OCI-LY7 (cell line): Measurements from ENCODE around the gene SLC39A3. TPM values are rescaled to one million over a fixed set of nuclear protein-coding genes. Genes with fewer than 3 reads are reported as not detected.
"Not testable (repeated sequence)": the region's sequence is repeated elsewhere in the genome, so short reads cannot be mapped to it uniquely, and the experiment has no call there.

Experiments
- BruUV-seq: library from RNA; stranded (reverse); fragments of 400-500 nt; replicated peaks from 2 replicates; lab custom pipeline; 2021; lab: Mats Ljungman, UMichigan
- CTCF ChIA-PET: fragments of 300-600 bp; sonication (Branson Sonifier 250); formaldehyde crosslinking; loops from one replicate; lab custom pipeline; 2022; ENCODE audit warnings: antibody characterized with exemption; ENCODE audit not compliant: unreplicated experiment; lab: Charles Lee
- POLR2A ChIA-PET: fragments of 300-600 bp; sonication (Branson Sonifier 250); formaldehyde crosslinking; loops from one replicate; lab custom pipeline; 2022; ENCODE audit warnings: antibody characterized with exemption; lab: Charles Lee
- DNase-seq: peaks from one replicate; pipeline ENCODE4 v3.0.0-alpha.2; 2015; ENCODE audit warnings: low spot score
- H2AFZ ChIP-seq: fragments of 200-600 bp; sonication (generic), shearing (Covaris generic); 2 replicates; pipeline ENCODE4 v1.6.1; 2014; ENCODE audit warnings: mild to moderate bottlenecking, antibody characterized with exemption, low read length, moderate library complexity
- H3K27ac ChIP-seq: fragments of 200-600 bp; sonication (generic); 2 replicates; pipeline ENCODE4 v1.5.1; 2014; ENCODE audit warnings: mixed run types, low read depth, mild to moderate bottlenecking, moderate library complexity, low read length, inconsistent platforms; ENCODE audit not compliant: poor library complexity, severe bottlenecking
- H3K36me3 ChIP-seq: fragments of 200-600 bp; sonication (generic); 2 replicates; pipeline ENCODE4 v1.6.1; 2014; ENCODE audit warnings: mild to moderate bottlenecking, antibody characterized with exemption, low read length, moderate library complexity, mixed read lengths; ENCODE audit not compliant: insufficient read depth
- H3K4me1 ChIP-seq: fragments of 200-600 bp; sonication (generic); 2 replicates; pipeline ENCODE4 v1.5.1; 2014; ENCODE audit warnings: mild to moderate bottlenecking, low read length; ENCODE audit not compliant: insufficient read depth, poor library complexity, severe bottlenecking
- H3K4me2 ChIP-seq: fragments of 200-600 bp; sonication (generic); 2 replicates; pipeline ENCODE4 v1.6.1; 2014; ENCODE audit warnings: mild to moderate bottlenecking, low read length
- H3K4me3 ChIP-seq: fragments of 200-600 bp; sonication (generic); 2 replicates; pipeline ENCODE4 v1.5.1; 2014; ENCODE audit warnings: mild to moderate bottlenecking, low read depth, low read length; ENCODE audit not compliant: poor library complexity, severe bottlenecking
- H3K79me2 ChIP-seq: fragments of 200-600 bp; sonication (generic); 2 replicates; pipeline ENCODE4 v1.6.1; 2016; ENCODE audit warnings: low read depth, mild to moderate bottlenecking, low read length, moderate library complexity, mixed read lengths; ENCODE audit not compliant: insufficient read depth
- H3K9me2 ChIP-seq: fragments of 200-600 bp; sonication (generic); 2 replicates; pipeline ENCODE4 v1.6.1; 2016; ENCODE audit warnings: mild to moderate bottlenecking, low read length, mixed read lengths; ENCODE audit not compliant: insufficient read depth
- H3K9me3 ChIP-seq: fragments of 200-600 bp; sonication (generic); 2 replicates; pipeline ENCODE4 v1.6.1; 2014; ENCODE audit warnings: mild to moderate bottlenecking, mixed run types, low read length, mixed read lengths
- H4K20me1 ChIP-seq: fragments of 200-600 bp; sonication (generic); 2 replicates; pipeline ENCODE4 v1.6.1; 2014; ENCODE audit warnings: mild to moderate bottlenecking, antibody characterized with exemption, low read length, moderate library complexity, mixed read lengths; ENCODE audit not compliant: insufficient read depth
- EZH2phosphoT487 ChIP-seq: fragments of 200-600 bp; sonication (generic); IDR thresholded peaks from 2 replicates; pipeline ENCODE4 v1.6.1; 2018; ENCODE audit warnings: low read depth, borderline replicate concordance, mild to moderate bottlenecking, mixed run types, antibody characterized with exemption, low read length, moderate library complexity, mixed read lengths
- intact Hi-C: fragments of 100-400 bp; cut with micrococcal nuclease; formaldehyde crosslinking; loops from one replicate; pipeline ENCODE4 v1.10.0; 2022; ENCODE audit not compliant: unreplicated experiment
- total RNA-seq, 2 experiments: library from RNA; depleted of rRNA in 1 of 2; stranded (reverse); fragments of >200 nt in 1 of 2; shearing (Covaris generic) in 1 of 2; gene quantifications; 2 replicates each; pipeline ENCODE4 v1.2.3, GENCODE V29; 2014 to 2022
- TF ChIP-seq, protein P1 (sequence below): fragments of 200-600 bp; sonication (generic); conservative IDR thresholded peaks from 2 replicates; pipeline ENCODE4 v1.5.1; 2014; ENCODE audit warnings: mild to moderate bottlenecking, antibody characterized with exemption, low read length, moderate library complexity, mixed read lengths

SLC39A3 gene
- total RNA-seq, 2 experiments from 2014 or later = 45.6 to 46.8 TPM

DNA sequence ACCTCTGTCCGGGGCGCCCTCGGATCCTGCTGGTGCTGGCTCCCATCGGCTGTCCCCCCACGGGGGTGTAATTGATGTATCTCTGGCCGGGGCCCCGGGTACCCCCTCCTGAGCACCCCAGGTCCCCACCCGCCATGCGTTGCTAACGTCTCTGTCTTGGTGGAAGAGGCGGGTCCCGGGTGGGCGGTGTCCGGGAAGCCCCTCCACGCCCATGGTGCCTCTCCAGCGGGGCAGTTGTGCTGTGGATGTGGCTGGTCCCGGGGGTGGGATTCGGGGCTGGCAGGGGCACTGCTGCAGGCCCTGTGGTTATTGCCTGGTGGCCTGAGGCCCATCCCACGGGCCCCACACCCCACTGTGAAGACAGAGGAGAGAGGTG, 23.6 kb downstream of the SLC39A3 start:
- ChIA-PET CTCF (no interaction called here), POLR2A (no interaction called here)
- no TSS peak for BruUV-seq
- no peaks in the 10 kb centered on the region for H3K79me2 ChIP-seq
- H3K36me3 ChIP-seq = no peaks in the 10 kb centered on the region
- no peak overlapping the region for H3K27ac ChIP-seq
- DNase-seq = no peak
- 0 out of 2 replicates have a peak, but pooled peaks cover 7% of the 10 kb centered on the region for H3K9me3 ChIP-seq
- no peak overlapping the region for H3K4me2 ChIP-seq
- peaks cover 24% of the 10 kb centered on the region for H3K4me1 ChIP-seq
- intact Hi-C loops = no loop called here
- H2AFZ ChIP-seq = no peak overlapping the region
- TF ChIP-seq, protein P1, sequence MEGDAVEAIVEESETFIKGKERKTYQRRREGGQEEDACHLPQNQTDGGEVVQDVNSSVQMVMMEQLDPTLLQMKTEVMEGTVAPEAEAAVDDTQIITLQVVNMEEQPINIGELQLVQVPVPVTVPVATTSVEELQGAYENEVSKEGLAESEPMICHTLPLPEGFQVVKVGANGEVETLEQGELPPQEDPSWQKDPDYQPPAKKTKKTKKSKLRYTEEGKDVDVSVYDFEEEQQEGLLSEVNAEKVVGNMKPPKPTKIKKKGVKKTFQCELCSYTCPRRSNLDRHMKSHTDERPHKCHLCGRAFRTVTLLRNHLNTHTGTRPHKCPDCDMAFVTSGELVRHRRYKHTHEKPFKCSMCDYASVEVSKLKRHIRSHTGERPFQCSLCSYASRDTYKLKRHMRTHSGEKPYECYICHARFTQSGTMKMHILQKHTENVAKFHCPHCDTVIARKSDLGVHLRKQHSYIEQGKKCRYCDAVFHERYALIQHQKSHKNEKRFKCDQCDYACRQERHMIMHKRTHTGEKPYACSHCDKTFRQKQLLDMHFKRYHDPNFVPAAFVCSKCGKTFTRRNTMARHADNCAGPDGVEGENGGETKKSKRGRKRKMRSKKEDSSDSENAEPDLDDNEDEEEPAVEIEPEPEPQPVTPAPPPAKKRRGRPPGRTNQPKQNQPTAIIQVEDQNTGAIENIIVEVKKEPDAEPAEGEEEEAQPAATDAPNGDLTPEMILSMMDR = no peak
- no peak for TF ChIP-seq EZH2phosphoT487
- H3K4me3 ChIP-seq = no peak overlapping the region
- no peaks in the 10 kb centered on the region for H3K9me2 ChIP-seq
- H4K20me1 ChIP-seq = no peaks in the 10 kb centered on the region

DNA sequence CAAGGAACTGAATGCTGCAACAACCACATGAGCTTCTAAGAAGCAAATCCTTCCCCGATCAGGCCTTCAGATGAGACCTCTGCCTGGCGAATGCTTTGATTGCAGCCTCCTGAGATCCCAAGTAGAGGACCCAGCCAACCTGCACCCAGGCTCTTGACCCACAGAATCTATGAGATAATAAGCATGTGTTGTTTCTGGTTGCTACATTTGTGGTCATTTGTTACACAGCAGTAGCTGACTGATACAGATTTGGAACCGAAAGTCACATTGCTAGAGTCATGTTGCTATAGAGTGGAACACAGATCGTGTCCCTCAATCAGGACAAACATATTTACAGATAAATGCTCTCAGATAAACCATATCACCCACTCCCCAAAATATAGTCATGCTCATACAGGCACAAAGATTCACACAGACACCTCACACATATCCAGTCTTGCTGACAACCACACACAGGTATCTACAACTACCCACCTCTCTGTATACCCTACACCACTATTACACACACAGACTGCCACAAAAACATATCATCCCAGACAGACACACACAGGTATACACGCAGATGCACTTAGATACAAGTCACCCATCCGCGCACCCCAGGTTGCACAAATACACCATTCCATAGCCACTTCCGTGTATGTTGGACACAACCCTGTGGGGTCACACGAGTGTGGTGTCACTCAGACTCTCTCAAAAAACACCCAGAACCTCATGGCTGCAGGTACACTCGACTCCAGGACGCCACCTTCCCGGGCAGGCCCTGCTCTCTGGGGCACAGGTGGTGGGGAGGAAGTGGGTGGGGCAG, 24.1 kb downstream of the SLC39A3 start:
- Histone ChIP-seq H3K36me3 (no peaks in the 10 kb centered on the region), H3K4me3 (no peak overlapping the region), H3K9me2 (no peaks in the 10 kb centered on the region), H3K4me2 (no peak overlapping the region), H3K27ac (no peak overlapping the region), H2AFZ (no peak overlapping the region), H4K20me1 (no peaks in the 10 kb centered on the region), H3K4me1 (peaks cover 28% of the 10 kb centered on the region), H3K9me3 (0 out of 2 replicates have a peak, but pooled peaks cover 7% of the 10 kb centered on the region), H3K79me2 (no peaks in the 10 kb centered on the region)
- no peak for TF ChIP-seq EZH2phosphoT487
- TF ChIP-seq, protein P1 = no peak
- no peak for DNase-seq
- no TSS peak for BruUV-seq
- CTCF ChIA-PET = no interaction called here
- POLR2A ChIA-PET = no interaction called here
- intact Hi-C loops = no loop called here

DNA sequence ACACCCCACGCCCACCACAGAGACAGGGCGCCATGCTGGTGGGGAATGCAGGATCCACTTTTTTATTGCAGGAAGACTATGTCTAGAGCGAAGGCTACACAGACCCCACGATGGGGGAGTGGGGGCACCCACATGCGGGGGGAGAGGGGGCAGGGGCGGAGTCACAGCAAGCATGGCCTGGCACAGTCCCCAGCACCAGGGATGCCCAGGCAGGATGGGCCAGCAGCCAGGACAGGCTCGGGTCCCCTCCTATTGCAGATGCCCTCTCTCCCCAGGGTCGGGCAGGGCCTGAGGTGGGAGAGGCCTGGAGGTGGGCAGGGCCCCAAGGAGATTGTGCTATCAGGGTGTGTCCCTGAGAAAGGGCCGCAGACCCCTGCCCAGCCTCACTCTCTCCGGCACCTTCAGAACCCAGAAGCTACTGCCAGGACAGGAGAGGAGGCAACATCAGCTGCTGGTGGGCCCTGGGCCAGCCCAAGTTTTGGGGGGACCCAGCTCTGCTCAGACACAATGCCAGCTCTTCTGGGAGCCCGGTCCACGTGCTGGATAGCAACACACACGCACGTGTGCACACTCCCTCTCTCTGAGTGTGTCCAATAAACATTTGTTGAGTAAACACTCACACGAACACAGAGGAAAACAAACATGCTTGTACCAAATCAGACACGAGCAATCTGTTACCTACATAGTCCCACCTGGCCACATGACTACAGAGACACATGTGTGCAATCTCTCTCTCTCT, 25.1 kb downstream of the SLC39A3 start:
- TF ChIP-seq, protein P1 = no peak
- TF ChIP-seq EZH2phosphoT487 = no peak
- ChIA-PET CTCF (no interaction called here), POLR2A (no interaction called here)
- no TSS peak for BruUV-seq
- H3K36me3 ChIP-seq = no peaks in the 10 kb centered on the region
- H2AFZ ChIP-seq = no peak overlapping the region
- H3K9me3 ChIP-seq = 0 out of 2 replicates have a peak, but pooled peaks cover 7% of the 10 kb centered on the region
- no peaks in the 10 kb centered on the region for H3K9me2 ChIP-seq
- H3K79me2 ChIP-seq = no peaks in the 10 kb centered on the region
- peaks cover 29% of the 10 kb centered on the region for H3K4me1 ChIP-seq
- no peak overlapping the region for H3K4me3 ChIP-seq
- no peak overlapping the region for H3K4me2 ChIP-seq
- DNase-seq = no peak
- H4K20me1 ChIP-seq = no peaks in the 10 kb centered on the region
- no peak overlapping the region for H3K27ac ChIP-seq
- intact Hi-C loops = no loop called here

DNA sequence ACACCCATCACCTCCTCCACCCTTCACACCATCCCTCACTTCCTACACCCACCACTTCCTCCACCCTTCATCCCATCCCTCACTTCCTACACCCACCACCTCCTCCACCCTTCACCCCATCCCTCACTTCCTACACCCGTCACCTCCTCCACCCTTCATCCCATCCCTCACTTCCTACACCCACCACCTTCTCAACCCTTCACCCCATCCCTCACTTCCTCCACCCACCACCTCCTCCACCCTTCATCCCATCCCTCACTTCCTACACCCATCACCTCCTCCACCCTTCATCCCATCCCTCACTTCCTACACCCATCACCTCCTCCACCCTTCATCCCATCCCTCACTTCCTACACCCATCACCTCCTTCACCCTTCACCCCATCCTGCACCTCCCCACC, 25.7 kb downstream of the SLC39A3 start:
- H3K27ac ChIP-seq, intact Hi-C loops, H2AFZ ChIP-seq, H3K4me3 ChIP-seq, BruUV-seq, DNase-seq, H3K4me2 ChIP-seq, H4K20me1 ChIP-seq, H3K79me2 ChIP-seq, H3K9me3 ChIP-seq, POLR2A ChIA-PET, CTCF ChIA-PET, H3K9me2 ChIP-seq, H3K36me3 ChIP-seq: not testable (repeated sequence)
- peaks cover 28% of the 10 kb centered on the region for H3K4me1 ChIP-seq
